NCI-H1105 treated with DMSO at 0.1 percent for 48 hours (cell line): Measurements from ENCODE around the gene RNU1-2.
"Not testable (repeated sequence)": the region's sequence is repeated elsewhere in the genome, so short reads cannot be mapped to it uniquely, and the experiment has no call there.

ENCODE experiments used
- DNase-seq: peaks from one replicate; lab custom pipeline; 2025; lab: John Stamatoyannopoulos, UW

RNU1-2 gene

GRCh38 chr1:16895598-16896315, at the start of gene RNU1-2:
Gene RNU1-2 (plus strand): TSS chr1:16895980.
- peak; percentile 98 for DNase-seq

DNA sequence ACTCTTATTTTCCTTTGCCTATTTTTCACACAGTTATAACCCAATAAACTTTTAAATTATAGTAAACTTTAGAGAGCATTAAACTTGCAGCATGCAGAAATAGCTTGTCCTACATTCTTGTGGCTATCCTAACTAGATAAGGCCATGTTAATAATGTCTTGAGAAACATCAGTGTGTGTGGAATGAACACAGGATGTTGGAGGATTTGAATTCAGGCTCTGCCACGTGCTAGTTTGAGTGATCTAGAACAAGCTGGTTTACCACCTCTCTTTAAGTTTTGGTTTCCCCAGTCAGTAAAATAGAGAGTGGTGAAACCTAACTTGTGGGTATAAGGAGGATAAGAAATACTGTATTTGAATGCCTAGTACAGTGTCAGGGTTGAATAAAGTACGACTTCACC, 39.6 kb upstream of the RNU1-2 start:
- not testable (repeated sequence) for DNase-seq

DNA sequence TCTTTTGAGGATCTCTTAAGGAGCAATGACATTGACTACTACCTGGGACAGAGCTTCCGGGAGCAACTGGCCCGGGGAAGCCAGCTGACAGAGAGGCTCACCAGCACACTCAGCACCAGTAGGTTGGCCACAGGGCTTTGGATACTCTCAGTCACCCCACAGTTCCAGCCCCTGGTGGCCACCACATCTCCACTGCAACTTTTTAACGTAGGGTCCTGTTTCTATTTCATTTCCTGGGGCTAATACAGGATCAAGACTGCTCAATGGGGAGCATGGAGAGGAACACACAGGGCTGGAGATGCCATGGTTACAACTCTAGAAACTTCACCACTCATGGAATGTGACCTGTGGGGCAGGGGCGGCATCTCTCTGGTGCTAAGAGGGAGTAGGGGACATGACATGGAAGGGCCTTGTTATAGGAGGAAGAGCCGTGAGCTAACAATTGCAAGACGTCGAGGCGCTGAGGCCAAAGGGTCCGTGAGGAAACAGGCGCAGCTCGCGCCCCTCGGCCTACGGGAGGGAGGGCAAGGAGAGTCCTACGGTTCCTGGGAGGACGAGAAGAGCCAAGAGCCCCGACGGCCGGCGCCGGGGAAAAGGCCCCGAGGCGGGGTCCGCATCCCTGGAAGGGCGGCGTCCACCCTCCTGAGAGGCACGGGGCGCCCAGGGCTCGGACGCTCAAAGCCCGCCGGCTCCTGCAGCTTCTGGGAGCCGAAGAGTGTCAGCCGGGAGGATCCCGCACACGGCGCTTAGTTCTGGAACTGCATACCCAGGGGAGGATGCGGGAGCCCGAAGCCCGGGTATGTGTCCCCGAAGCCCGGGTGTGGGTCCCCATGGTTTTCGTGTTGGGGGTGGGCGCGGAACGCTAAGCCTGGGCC, 36.4 kb upstream of the RNU1-2 start:
- DNase-seq: not testable (repeated sequence)

GRCh38 chr1:16860048-16860447, 35.7 kb upstream of the RNU1-2 start:
- not testable (repeated sequence) for DNase-seq

- not testable (repeated sequence) for DNase-seq
Observed at GRCh38 chr1:16861832-16862245, 33.9 kb upstream of the RNU1-2 start.

- not testable (repeated sequence) for DNase-seq
Observed at GRCh38 chr1:16862415-16862814, 33.4 kb upstream of the RNU1-2 start.

GRCh38 chr1:16863024-16863423, 32.8 kb upstream of the RNU1-2 start:
- DNase-seq: not testable (repeated sequence)

GRCh38 chr1:16866926-16867707, 28.7 kb upstream of the RNU1-2 start:
- DNase-seq: not testable (repeated sequence)

DNA sequence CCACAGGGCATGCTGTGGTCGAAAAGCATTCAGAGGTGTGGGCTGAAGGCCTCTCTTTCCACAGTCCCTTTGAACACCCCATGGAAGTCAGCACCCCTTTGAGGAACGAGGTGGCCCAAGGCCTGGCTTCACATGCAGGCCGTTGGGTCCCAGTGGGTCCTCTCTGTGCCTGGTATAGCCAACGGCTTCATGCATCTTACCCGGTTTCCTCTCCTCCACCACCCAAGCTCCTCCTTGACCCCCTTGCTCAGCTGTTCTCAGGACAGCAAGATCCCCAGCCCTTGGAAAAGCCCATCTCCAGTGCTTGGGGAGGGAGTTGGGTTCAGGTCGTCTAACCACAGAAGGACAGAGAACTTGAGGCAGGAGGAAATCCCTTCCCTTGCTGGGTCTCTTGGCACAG, 27.0 kb upstream of the RNU1-2 start:
- DNase-seq: not testable (repeated sequence)

GRCh38 chr1:16869996-16870395, 25.8 kb upstream of the RNU1-2 start:
- not testable (repeated sequence) for DNase-seq

GRCh38 chr1:16871171-16871570, 24.6 kb upstream of the RNU1-2 start:
- DNase-seq: not testable (repeated sequence)

GRCh38 chr1:16872152-16873075, 23.4 kb upstream of the RNU1-2 start:
- not testable (repeated sequence) for DNase-seq

DNA sequence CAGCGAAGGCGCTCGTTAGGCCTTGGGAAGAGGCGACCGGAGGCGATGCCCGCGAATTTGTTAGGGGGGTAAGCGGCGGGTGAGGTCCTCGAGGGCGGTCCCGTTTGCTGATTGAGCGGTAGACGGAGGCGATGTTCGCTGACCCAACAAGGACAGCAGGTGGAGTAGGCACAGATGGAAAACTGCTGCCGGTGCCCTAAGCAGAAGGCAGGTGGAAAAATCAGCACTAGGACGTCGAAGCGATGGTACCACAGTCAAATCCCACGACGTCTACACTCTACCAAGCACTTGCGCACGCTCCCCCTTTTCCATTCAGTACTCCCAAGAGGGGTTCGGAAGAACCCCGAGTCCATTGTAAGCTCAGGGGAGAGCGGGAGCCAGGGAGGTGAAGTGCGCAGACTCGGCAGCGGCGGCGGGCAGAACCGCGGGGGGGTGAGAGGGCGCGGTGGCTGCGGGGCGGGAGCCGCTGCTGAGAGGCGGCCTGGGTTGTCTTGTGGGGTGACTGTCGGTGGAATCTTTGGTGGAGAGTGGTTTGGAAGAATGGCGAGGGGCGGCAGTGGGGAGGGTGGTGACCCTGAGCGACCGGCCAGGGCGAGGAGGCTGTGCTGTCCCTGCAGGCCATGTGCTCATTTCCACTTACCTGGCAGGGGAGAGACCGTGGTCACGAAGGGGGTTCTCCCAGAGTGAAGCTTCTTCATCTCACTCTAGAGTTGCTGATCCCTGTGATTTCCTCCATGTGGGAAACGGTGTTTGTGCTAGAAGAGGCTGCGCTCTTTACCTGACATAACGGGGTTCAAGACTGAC, 22.5 kb upstream of the RNU1-2 start:
- DNase-seq: not testable (repeated sequence)

- not testable (repeated sequence) for DNase-seq
Observed at GRCh38 chr1:16874968-16875765, 20.6 kb upstream of the RNU1-2 start.

GRCh38 chr1:16881742-16882141, 14.0 kb upstream of the RNU1-2 start:
- DNase-seq: not testable (repeated sequence)

DNA sequence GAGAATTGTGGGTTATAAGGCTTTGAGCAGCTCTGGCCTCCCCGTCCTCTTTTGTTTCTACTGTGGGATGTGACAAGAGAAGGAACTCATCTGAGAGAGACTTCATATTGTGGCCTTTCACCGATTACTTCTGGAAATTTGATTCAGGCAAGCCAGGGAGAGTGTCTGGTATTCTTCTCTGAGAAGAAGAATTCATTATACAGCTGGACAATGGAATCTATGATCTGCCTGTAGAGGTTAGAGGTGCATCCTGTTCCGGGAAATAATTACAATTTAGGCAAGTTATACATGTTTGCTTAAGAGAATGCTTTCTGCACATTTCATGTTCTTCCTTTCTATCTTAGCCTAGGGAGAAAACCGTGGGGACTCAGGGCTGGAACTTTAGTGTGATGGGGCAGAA, 12.8 kb upstream of the RNU1-2 start:
- DNase-seq: no peak

- DNase-seq: not testable (repeated sequence)
Observed at GRCh38 chr1:16884487-16884886, 11.3 kb upstream of the RNU1-2 start.

GRCh38 chr1:16886860-16887605, 8.7 kb upstream of the RNU1-2 start:
- no peak for DNase-seq
